Measurements from ENCODE around the gene ZNF782. TPM values are rescaled to one million over a fixed set of nuclear protein-coding genes. Genes with fewer than 3 reads are reported as not detected.
"Not testable (repeated sequence)": the region's sequence is repeated elsewhere in the genome, so short reads cannot be mapped to it uniquely, and the experiment has no call there.

ZNF782 gene
- total RNA-seq = 3.1 to 5.2 TPM (median 3.2 TPM) in 3 replicates
- long read RNA-seq = 0 reads

DNA sequence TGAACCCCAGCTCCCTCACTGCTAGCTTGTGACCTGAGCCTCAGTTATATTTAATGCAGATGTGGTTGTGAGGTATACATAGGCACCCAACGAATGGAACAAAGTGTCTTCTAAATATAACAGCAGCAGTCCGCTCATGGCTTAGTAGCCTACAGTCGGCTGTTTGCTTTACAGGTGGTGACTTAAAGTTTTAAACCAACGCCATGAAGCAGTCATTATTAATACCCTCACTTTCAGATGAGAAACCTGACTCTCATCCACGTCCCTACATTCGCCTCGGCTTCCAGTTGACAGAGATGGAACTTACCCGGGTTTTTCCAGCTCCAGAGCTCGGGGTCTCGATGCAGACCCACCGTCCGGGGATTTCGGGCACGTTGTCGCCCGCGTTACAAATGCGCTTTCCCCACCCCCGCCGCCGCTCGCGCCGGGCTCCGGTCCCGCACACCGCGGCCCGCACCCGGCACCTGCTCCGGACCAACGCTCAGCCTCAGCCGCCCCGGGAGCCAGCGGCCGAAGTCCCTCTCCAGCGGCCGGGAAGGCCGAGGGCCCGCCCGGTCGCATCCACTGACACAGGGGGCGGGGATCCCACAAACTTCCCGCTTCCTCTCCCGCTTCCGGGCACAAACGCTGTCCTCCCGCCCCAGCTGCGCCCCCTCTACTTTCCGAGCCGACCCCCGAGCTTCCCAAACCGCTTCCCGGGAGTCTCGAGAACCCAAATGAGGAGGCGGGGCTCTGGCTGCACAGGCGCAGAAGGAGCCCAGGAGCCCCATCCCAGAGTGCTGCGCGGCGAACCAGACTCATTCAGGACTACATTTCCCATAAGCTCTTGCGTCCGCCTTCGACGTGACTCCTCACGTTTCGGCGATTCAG, at the start of gene ZNF782:
TSS of gene ZNF782 (minus strand) at position 734 of the 870 bp plus-strand sequence. CDS start 2,553 bp downstream, outside the sequence.
- Mint-ChIP-seq H3K4me3 (ENCODE audit: unreplicated experiment) (peak within 1 kb of the TSS; percentile 100), H3K4me1 (ENCODE audit: low read depth) (peaks cover 28% of the 10 kb centered on the region), H3K27ac (ENCODE audit: unreplicated experiment) (peak within 1 kb of the TSS; percentile 99), H3K36me3 (ENCODE audit: low read depth) (peaks cover 5% of the 10 kb centered on the region), H3K9me3 (ENCODE audit: low read depth) (peaks cover 7% of the 10 kb centered on the region), H3K27me3 (ENCODE audit: low read depth) (no peaks in the 10 kb centered on the region)
- TF ChIP-seq, protein P1, sequence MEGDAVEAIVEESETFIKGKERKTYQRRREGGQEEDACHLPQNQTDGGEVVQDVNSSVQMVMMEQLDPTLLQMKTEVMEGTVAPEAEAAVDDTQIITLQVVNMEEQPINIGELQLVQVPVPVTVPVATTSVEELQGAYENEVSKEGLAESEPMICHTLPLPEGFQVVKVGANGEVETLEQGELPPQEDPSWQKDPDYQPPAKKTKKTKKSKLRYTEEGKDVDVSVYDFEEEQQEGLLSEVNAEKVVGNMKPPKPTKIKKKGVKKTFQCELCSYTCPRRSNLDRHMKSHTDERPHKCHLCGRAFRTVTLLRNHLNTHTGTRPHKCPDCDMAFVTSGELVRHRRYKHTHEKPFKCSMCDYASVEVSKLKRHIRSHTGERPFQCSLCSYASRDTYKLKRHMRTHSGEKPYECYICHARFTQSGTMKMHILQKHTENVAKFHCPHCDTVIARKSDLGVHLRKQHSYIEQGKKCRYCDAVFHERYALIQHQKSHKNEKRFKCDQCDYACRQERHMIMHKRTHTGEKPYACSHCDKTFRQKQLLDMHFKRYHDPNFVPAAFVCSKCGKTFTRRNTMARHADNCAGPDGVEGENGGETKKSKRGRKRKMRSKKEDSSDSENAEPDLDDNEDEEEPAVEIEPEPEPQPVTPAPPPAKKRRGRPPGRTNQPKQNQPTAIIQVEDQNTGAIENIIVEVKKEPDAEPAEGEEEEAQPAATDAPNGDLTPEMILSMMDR (IDR thresholded peaks at IDR 0.05) = no peak
- peak; percentile 96 for DNase-seq (ENCODE audit: low spot score)

DNA sequence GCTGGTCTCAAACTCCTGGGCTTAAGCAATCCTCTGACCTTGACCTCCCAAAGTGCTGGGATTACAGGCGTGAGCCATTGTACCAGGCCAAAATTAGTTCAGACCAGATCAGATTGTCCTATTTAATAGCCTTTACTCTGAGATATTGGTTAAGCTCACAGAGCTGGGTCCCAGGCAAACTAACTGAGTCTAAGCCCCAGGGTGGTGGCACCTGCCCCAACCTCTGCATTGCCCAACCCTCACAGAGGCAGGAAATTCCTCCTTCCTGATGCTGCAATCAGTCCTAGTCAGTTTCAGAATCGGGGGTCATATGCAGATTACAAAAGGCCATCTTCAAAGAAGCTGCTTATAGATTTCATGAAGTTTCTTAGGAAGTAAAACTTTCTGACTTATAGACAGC, 45.7 kb upstream of the ZNF782 start:
- H3K36me3 Mint-ChIP-seq (ENCODE audit: low read depth); H3K4me1 Mint-ChIP-seq (ENCODE audit: low read depth); H3K9me3 Mint-ChIP-seq (ENCODE audit: low read depth); H3K27ac Mint-ChIP-seq (ENCODE audit: unreplicated experiment); DNase-seq (ENCODE audit: low spot score); H3K4me3 Mint-ChIP-seq (ENCODE audit: unreplicated experiment); H3K27me3 Mint-ChIP-seq (ENCODE audit: low read depth): not testable (repeated sequence)

DNA sequence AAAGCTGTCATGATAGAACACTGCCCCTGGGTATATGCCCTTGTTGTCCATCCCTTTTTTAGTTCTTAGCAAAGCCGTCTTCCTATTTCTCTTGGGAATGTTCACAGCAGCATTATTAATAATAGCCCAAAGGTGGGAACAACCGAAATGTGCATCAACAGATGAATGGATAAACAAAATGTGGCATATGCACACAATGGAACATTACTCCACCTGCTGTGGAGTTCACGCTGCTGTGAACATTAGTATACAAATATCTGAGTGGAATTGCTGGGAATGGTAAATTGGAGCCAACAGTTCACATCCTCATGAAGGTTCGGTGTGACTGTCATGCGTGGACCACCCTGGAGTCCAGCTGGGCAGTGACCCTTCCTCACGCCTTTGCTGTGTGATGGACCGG, 37.8 kb upstream of the ZNF782 start:
- TF ChIP-seq, protein P1 (IDR thresholded peaks at IDR 0.05) = no peak
- Mint-ChIP-seq H3K27me3 (ENCODE audit: low read depth) (no peaks in the 10 kb centered on the region), H3K27ac (ENCODE audit: unreplicated experiment) (no peak overlapping the region), H3K4me1 (ENCODE audit: low read depth) (no peaks in the 10 kb centered on the region), H3K36me3 (ENCODE audit: low read depth) (peaks cover 18% of the 10 kb centered on the region), H3K9me3 (ENCODE audit: low read depth) (no peaks in the 10 kb centered on the region), H3K4me3 (ENCODE audit: unreplicated experiment) (no peak overlapping the region)
- no peak for DNase-seq (ENCODE audit: low spot score)

DNA sequence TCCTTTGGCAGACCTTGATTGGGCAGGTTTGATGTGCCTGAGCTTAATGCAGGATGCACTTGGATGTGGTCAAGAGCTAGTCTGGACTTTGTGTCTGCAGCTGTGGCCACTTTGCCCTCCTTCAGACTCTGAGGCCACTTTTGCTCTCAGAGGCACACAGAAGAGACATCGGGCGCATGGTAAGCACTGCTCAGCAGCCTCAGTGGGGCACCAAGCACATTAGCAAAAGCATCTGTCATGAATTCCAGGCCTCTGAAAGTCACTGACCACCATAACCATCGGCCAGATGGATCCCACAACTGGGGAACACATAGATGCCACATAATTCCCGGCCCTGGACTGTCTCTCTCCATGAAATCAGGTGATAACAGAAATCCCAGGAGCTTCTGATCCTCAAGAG, 34.3 kb upstream of the ZNF782 start:
- TF ChIP-seq, protein P1 (IDR thresholded peaks at IDR 0.05) = no peak
- Mint-ChIP-seq H3K27me3 (ENCODE audit: low read depth) (no peaks in the 10 kb centered on the region), H3K27ac (ENCODE audit: unreplicated experiment) (no peak overlapping the region), H3K4me1 (ENCODE audit: low read depth) (peaks cover 9% of the 10 kb centered on the region), H3K4me3 (ENCODE audit: unreplicated experiment) (no peak overlapping the region), H3K36me3 (ENCODE audit: low read depth) (peaks cover 10% of the 10 kb centered on the region), H3K9me3 (ENCODE audit: low read depth) (peaks cover 12% of the 10 kb centered on the region)
- no peak for DNase-seq (ENCODE audit: low spot score)

DNA sequence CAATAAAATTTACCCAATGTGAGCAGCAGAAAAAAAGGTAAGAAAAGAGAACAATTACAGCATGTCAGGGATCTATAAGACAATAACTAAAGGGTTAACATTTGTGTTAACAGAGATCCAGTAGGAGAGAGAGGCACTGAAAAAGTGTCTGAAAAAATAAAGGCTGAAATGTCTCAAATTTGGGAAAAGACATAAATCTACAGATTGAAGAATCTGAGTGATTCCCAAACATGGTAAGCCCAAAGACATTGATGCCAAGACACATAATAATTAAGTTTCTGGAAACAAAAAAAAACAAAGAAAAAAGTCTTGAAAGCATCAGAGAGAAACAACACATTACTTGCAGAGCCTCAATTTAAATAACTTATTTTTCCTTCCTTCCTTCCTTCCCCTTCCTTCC, 31.1 kb upstream of the ZNF782 start:
- no peak overlapping the region for H3K4me3 Mint-ChIP-seq (ENCODE audit: unreplicated experiment)
- H3K27me3 Mint-ChIP-seq (ENCODE audit: low read depth) = no peaks in the 10 kb centered on the region
- peaks cover 9% of the 10 kb centered on the region for H3K4me1 Mint-ChIP-seq (ENCODE audit: low read depth)
- H3K36me3 Mint-ChIP-seq (ENCODE audit: low read depth) = peaks cover 3% of the 10 kb centered on the region
- TF ChIP-seq, protein P1 (IDR thresholded peaks at IDR 0.05) = no peak
- peaks cover 15% of the 10 kb centered on the region for H3K9me3 Mint-ChIP-seq (ENCODE audit: low read depth)
- H3K27ac Mint-ChIP-seq (ENCODE audit: unreplicated experiment) = no peak overlapping the region
- no peak for DNase-seq (ENCODE audit: low spot score)
